ENCODE data around the gene GRK5.

The GRK5 gene

GRCh38 chr10:119215371-119215770 lies 8.0 kb downstream of the GRK5 start:
- Histone ChIP-seq H3K9me3 (ENCODE audit: control insufficient read depth, insufficient read depth, low read length) (no peaks in the 10 kb centered on the region), H3K4me1 (ENCODE audit: control insufficient read depth, insufficient read depth, low read length) (peaks cover 7% of the 10 kb centered on the region), H3K4me3 (ENCODE audit: low read depth, low read length) (no peak overlapping the region), H3K27me3 (ENCODE audit: control insufficient read depth, insufficient read depth, low read length) (no peaks in the 10 kb centered on the region), H3K36me3 (ENCODE audit: control insufficient read depth, insufficient read depth, low read length) (no peaks in the 10 kb centered on the region), H3K9ac (ENCODE audit: low read depth, low read length) (no peak overlapping the region)

- Histone ChIP-seq H3K27me3 (ENCODE audit: control insufficient read depth, insufficient read depth, low read length) (no peaks in the 10 kb centered on the region), H3K4me1 (ENCODE audit: control insufficient read depth, insufficient read depth, low read length) (peaks cover 7% of the 10 kb centered on the region), H3K9ac (ENCODE audit: low read depth, low read length) (no peak overlapping the region), H3K4me3 (ENCODE audit: low read depth, low read length) (no peak overlapping the region), H3K36me3 (ENCODE audit: control insufficient read depth, insufficient read depth, low read length) (no peaks in the 10 kb centered on the region), H3K9me3 (ENCODE audit: control insufficient read depth, insufficient read depth, low read length) (no peaks in the 10 kb centered on the region)
These were observed 8.8 kb downstream of the GRK5 start for GRCh38 chr10:119216127-119216526.

GRCh38 chr10:119217401-119217800 lies 10.0 kb downstream of the GRK5 start:
- Histone ChIP-seq H3K4me3 (ENCODE audit: low read depth, low read length) (no peak overlapping the region), H3K27me3 (ENCODE audit: control insufficient read depth, insufficient read depth, low read length) (no peaks in the 10 kb centered on the region), H3K9ac (ENCODE audit: low read depth, low read length) (no peak overlapping the region), H3K9me3 (ENCODE audit: control insufficient read depth, insufficient read depth, low read length) (no peaks in the 10 kb centered on the region), H3K36me3 (ENCODE audit: control insufficient read depth, insufficient read depth, low read length) (no peaks in the 10 kb centered on the region), H3K4me1 (ENCODE audit: control insufficient read depth, insufficient read depth, low read length) (peaks cover 3% of the 10 kb centered on the region)

- peaks cover 3% of the 10 kb centered on the region for H3K4me1 ChIP-seq (ENCODE audit: control insufficient read depth, insufficient read depth, low read length)
- H3K9ac ChIP-seq (ENCODE audit: low read depth, low read length) = no peak overlapping the region
- H3K9me3 ChIP-seq (ENCODE audit: control insufficient read depth, insufficient read depth, low read length) = no peaks in the 10 kb centered on the region
- no peaks in the 10 kb centered on the region for H3K27me3 ChIP-seq (ENCODE audit: control insufficient read depth, insufficient read depth, low read length)
- H3K4me3 ChIP-seq (ENCODE audit: low read depth, low read length) = no peak overlapping the region
- H3K36me3 ChIP-seq (ENCODE audit: control insufficient read depth, insufficient read depth, low read length) = no peaks in the 10 kb centered on the region
These were observed 10.7 kb downstream of the GRK5 start for GRCh38 chr10:119217991-119218490.

- Histone ChIP-seq H3K9ac (ENCODE audit: low read depth, low read length) (no peak overlapping the region), H3K4me3 (ENCODE audit: low read depth, low read length) (no peak overlapping the region), H3K27me3 (ENCODE audit: control insufficient read depth, insufficient read depth, low read length) (no peaks in the 10 kb centered on the region), H3K4me1 (ENCODE audit: control insufficient read depth, insufficient read depth, low read length) (peaks cover 3% of the 10 kb centered on the region), H3K36me3 (ENCODE audit: control insufficient read depth, insufficient read depth, low read length) (no peaks in the 10 kb centered on the region), H3K9me3 (ENCODE audit: control insufficient read depth, insufficient read depth, low read length) (no peaks in the 10 kb centered on the region)
These were observed 12.5 kb downstream of the GRK5 start for GRCh38 chr10:119219871-119220270.

- Histone ChIP-seq H3K4me1 (ENCODE audit: control insufficient read depth, insufficient read depth, low read length) (peaks cover 3% of the 10 kb centered on the region), H3K36me3 (ENCODE audit: control insufficient read depth, insufficient read depth, low read length) (no peaks in the 10 kb centered on the region), H3K9ac (ENCODE audit: low read depth, low read length) (no peak overlapping the region), H3K27me3 (ENCODE audit: control insufficient read depth, insufficient read depth, low read length) (no peaks in the 10 kb centered on the region), H3K9me3 (ENCODE audit: control insufficient read depth, insufficient read depth, low read length) (no peaks in the 10 kb centered on the region), H3K4me3 (ENCODE audit: low read depth, low read length) (no peak overlapping the region)
These were observed 13.8 kb downstream of the GRK5 start for GRCh38 chr10:119221201-119221600.

GRCh38 chr10:119221666-119222065 lies 14.3 kb downstream of the GRK5 start:
- Histone ChIP-seq H3K36me3 (ENCODE audit: control insufficient read depth, insufficient read depth, low read length) (no peaks in the 10 kb centered on the region), H3K4me1 (ENCODE audit: control insufficient read depth, insufficient read depth, low read length) (peaks cover 3% of the 10 kb centered on the region), H3K9ac (ENCODE audit: low read depth, low read length) (no peak overlapping the region), H3K9me3 (ENCODE audit: control insufficient read depth, insufficient read depth, low read length) (no peaks in the 10 kb centered on the region), H3K4me3 (ENCODE audit: low read depth, low read length) (no peak overlapping the region), H3K27me3 (ENCODE audit: control insufficient read depth, insufficient read depth, low read length) (no peaks in the 10 kb centered on the region)

- H3K27me3 ChIP-seq (ENCODE audit: control insufficient read depth, insufficient read depth, low read length) = no peaks in the 10 kb centered on the region
- no peaks in the 10 kb centered on the region for H3K9me3 ChIP-seq (ENCODE audit: control insufficient read depth, insufficient read depth, low read length)
- H3K36me3 ChIP-seq (ENCODE audit: control insufficient read depth, insufficient read depth, low read length) = no peaks in the 10 kb centered on the region
- no peak overlapping the region for H3K4me3 ChIP-seq (ENCODE audit: low read depth, low read length)
- H3K4me1 ChIP-seq (ENCODE audit: control insufficient read depth, insufficient read depth, low read length) = peaks cover 3% of the 10 kb centered on the region
- H3K9ac ChIP-seq (ENCODE audit: low read depth, low read length) = no peak overlapping the region
These were observed 15.2 kb downstream of the GRK5 start for GRCh38 chr10:119222537-119222936.

GRCh38 chr10:119222966-119223386 lies 15.6 kb downstream of the GRK5 start:
- Histone ChIP-seq H3K9ac (ENCODE audit: low read depth, low read length) (no peak overlapping the region), H3K4me3 (ENCODE audit: low read depth, low read length) (no peak overlapping the region), H3K36me3 (ENCODE audit: control insufficient read depth, insufficient read depth, low read length) (no peaks in the 10 kb centered on the region)

GRCh38 chr10:119225083-119225658 lies 17.8 kb downstream of the GRK5 start:
- H3K4me3 ChIP-seq (ENCODE audit: low read depth, low read length) = no peak overlapping the region
- no peaks in the 10 kb centered on the region for H3K36me3 ChIP-seq (ENCODE audit: control insufficient read depth, insufficient read depth, low read length)
- H3K9me3 ChIP-seq (ENCODE audit: control insufficient read depth, insufficient read depth, low read length) = no peaks in the 10 kb centered on the region
- H3K9ac ChIP-seq (ENCODE audit: low read depth, low read length) = no peak overlapping the region
- no peaks in the 10 kb centered on the region for H3K4me1 ChIP-seq (ENCODE audit: control insufficient read depth, insufficient read depth, low read length)
- no peaks in the 10 kb centered on the region for H3K27me3 ChIP-seq (ENCODE audit: control insufficient read depth, insufficient read depth, low read length)

More at GRCh38 chr10:119222966-119223386, 15.6 kb downstream of the GRK5 start:
- no peaks in the 10 kb centered on the region for H3K9me3 ChIP-seq (ENCODE audit: control insufficient read depth, insufficient read depth, low read length)
- H3K4me1 ChIP-seq (ENCODE audit: control insufficient read depth, insufficient read depth, low read length) = peaks cover 3% of the 10 kb centered on the region
- no peaks in the 10 kb centered on the region for H3K27me3 ChIP-seq (ENCODE audit: control insufficient read depth, insufficient read depth, low read length)

GRCh38 chr10:119227825-119228224 lies 20.5 kb downstream of the GRK5 start:
- no peaks in the 10 kb centered on the region for H3K4me1 ChIP-seq (ENCODE audit: control insufficient read depth, insufficient read depth, low read length)
- H3K27me3 ChIP-seq (ENCODE audit: control insufficient read depth, insufficient read depth, low read length) = no peaks in the 10 kb centered on the region
- no peaks in the 10 kb centered on the region for H3K36me3 ChIP-seq (ENCODE audit: control insufficient read depth, insufficient read depth, low read length)
- no peak overlapping the region for H3K4me3 ChIP-seq (ENCODE audit: low read depth, low read length)
- no peak overlapping the region for H3K9ac ChIP-seq (ENCODE audit: low read depth, low read length)
- H3K9me3 ChIP-seq (ENCODE audit: control insufficient read depth, insufficient read depth, low read length) = no peaks in the 10 kb centered on the region

GRCh38 chr10:119231654-119232053 lies 24.3 kb downstream of the GRK5 start:
- no peak overlapping the region for H3K4me3 ChIP-seq (ENCODE audit: low read depth, low read length)
- no peaks in the 10 kb centered on the region for H3K4me1 ChIP-seq (ENCODE audit: control insufficient read depth, insufficient read depth, low read length)

More at GRCh38 chr10:119231654-119232053, 24.3 kb downstream of the GRK5 start:
- H3K9me3 ChIP-seq (ENCODE audit: control insufficient read depth, insufficient read depth, low read length) = no peaks in the 10 kb centered on the region
- no peaks in the 10 kb centered on the region for H3K36me3 ChIP-seq (ENCODE audit: control insufficient read depth, insufficient read depth, low read length)
- no peaks in the 10 kb centered on the region for H3K27me3 ChIP-seq (ENCODE audit: control insufficient read depth, insufficient read depth, low read length)
- H3K9ac ChIP-seq (ENCODE audit: low read depth, low read length) = no peak overlapping the region
